Uterus (tissue), 2 donors: Measurements from ENCODE around the gene FOXI1.

Experiments
- CTCF ChIP-seq, 4 experiments: fragments of 200-600 bp in 2 of 4; fragments of 450-650 bp in 2 of 4; sonication (generic) in 2 of 4; IDR thresholded peaks; one replicate each; pipeline ENCODE4 v1.5.1; 2016 to 2019; ENCODE audit warnings: antibody characterized with exemption in 4 of 4, mild to moderate bottlenecking in 2 of 4, moderate library complexity in 1 of 4
- POLR2A ChIP-seq, 2 donors: fragments of 450-650 bp; IDR thresholded peaks; one replicate each; pipeline ENCODE4 v1.6.1; 2016; ENCODE audit warnings: antibody characterized with exemption in 2 of 2, mild to moderate bottlenecking in 1 of 2, moderate library complexity in 1 of 2

DNA sequence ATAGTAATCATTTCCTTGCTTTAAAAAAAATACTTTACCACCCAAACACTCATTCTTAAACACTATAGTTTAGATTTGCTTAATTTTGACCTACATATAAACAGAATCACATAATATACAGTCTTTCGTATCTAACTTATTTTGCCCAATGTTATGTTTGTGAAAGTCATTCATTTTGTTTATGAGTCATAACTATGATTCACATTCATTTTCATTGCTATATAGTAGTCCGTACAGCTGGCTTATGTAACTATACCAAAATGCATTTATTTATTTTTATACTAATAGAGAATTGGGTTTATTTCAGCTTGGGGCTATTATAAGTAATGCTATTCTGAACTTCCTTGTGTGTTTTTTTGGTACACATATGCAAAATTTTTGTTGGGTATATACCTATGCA is 33.9 kb upstream of the FOXI1 start:
- TF ChIP-seq CTCF (IDR thresholded peaks at IDR 0.05) (no peak), POLR2A (IDR thresholded peaks at IDR 0.05) (no peak)
